OCI-LY1 (cell line): ENCODE results near the gene ING3.

Experiments
- H2AFZ ChIP-seq: fragments of 200-600 bp; sonication (generic), shearing (Covaris generic); 2 replicates; pipeline ENCODE4 v1.6.0; 2014; ENCODE audit warnings: antibody characterized with exemption, mild to moderate bottlenecking, low read length
- H3F3A ChIP-seq: fragments of 200-600 bp; sonication (generic), shearing (Covaris generic); 2 replicates; pipeline ENCODE4 v1.6.0; 2014; ENCODE audit warnings: mild to moderate bottlenecking, antibody characterized with exemption, low read length, moderate library complexity; ENCODE audit not compliant: insufficient read depth
- H3K27ac ChIP-seq: fragments of 200-600 bp; sonication (generic); 2 replicates; pipeline ENCODE4 v1.5.1; 2014; ENCODE audit warnings: low read length, mixed run types, mild to moderate bottlenecking, low read depth; ENCODE audit not compliant: poor library complexity, severe bottlenecking
- H3K27me3 ChIP-seq: fragments of 200-600 bp; sonication (generic); 2 replicates; pipeline ENCODE4 v1.6.0; 2014; ENCODE audit warnings: antibody characterized with exemption, mild to moderate bottlenecking, low read length, moderate library complexity; ENCODE audit not compliant: insufficient read depth
- H3K36me3 ChIP-seq: fragments of 200-600 bp; sonication (generic); 2 replicates; pipeline ENCODE4 v1.6.1; 2014; ENCODE audit warnings: mild to moderate bottlenecking, antibody characterized with exemption, low read length, moderate library complexity, mixed read lengths; ENCODE audit not compliant: insufficient read depth
- H3K4me1 ChIP-seq: fragments of 200-600 bp; sonication (generic); 2 replicates; pipeline ENCODE4 v1.5.1; 2014; ENCODE audit warnings: mild to moderate bottlenecking, low read length, moderate library complexity; ENCODE audit not compliant: insufficient read depth, severe bottlenecking
- H3K4me2 ChIP-seq: fragments of 200-600 bp; sonication (generic), shearing (Covaris generic); 2 replicates; pipeline ENCODE4 v1.6.1; 2014; ENCODE audit warnings: low read length
- H3K4me3 ChIP-seq: fragments of 200-600 bp; sonication (generic); 2 replicates; pipeline ENCODE4 v1.5.1; 2014; ENCODE audit warnings: low read length, low read depth, mild to moderate bottlenecking, mixed read lengths; ENCODE audit not compliant: poor library complexity, severe bottlenecking
- H3K79me2 ChIP-seq: fragments of 200-600 bp; shearing (Covaris generic); 2 replicates; pipeline ENCODE4 v1.6.1; 2016; ENCODE audit warnings: mixed run types, low read length, mixed read lengths; ENCODE audit not compliant: insufficient read depth
- H3K9ac ChIP-seq: fragments of 200-600 bp; sonication (generic), shearing (Covaris generic); 2 replicates; pipeline ENCODE4 v1.6.1; 2014; ENCODE audit warnings: mild to moderate bottlenecking, low read length, mixed read lengths
- H3K9me2 ChIP-seq: fragments of 200-600 bp; sonication (generic), shearing (Covaris generic); 2 replicates; pipeline ENCODE4 v1.6.1; 2014; ENCODE audit warnings: low read depth, mild to moderate bottlenecking, low read length, mixed read lengths
- H3K9me3 ChIP-seq: fragments of 200-600 bp; shearing (Covaris generic); 2 replicates; pipeline ENCODE4 v1.6.1; 2014; ENCODE audit warnings: low read length, mixed read lengths
- H4K20me1 ChIP-seq: fragments of 200-600 bp; sonication (generic), shearing (Covaris generic); 2 replicates; pipeline ENCODE4 v1.6.0; 2016; ENCODE audit warnings: mild to moderate bottlenecking, low read length; ENCODE audit not compliant: insufficient read depth
- EZH2 ChIP-seq: fragments of 200-600 bp; sonication (generic), shearing (Covaris generic); IDR thresholded peaks from 2 replicates; pipeline ENCODE4 v1.8.0; 2017; ENCODE audit warnings: borderline replicate concordance, mixed run types, mild to moderate bottlenecking, antibody characterized with exemption, low read length, moderate library complexity, mixed read lengths
- TF ChIP-seq, protein P1 (sequence below): fragments of 200-600 bp; sonication (generic), shearing (Covaris generic); IDR thresholded peaks from 2 replicates; pipeline ENCODE4 v1.5.1; 2017; ENCODE audit warnings: mild to moderate bottlenecking, antibody characterized with exemption, low read length, moderate library complexity, mixed read lengths

The ING3 gene

DNA sequence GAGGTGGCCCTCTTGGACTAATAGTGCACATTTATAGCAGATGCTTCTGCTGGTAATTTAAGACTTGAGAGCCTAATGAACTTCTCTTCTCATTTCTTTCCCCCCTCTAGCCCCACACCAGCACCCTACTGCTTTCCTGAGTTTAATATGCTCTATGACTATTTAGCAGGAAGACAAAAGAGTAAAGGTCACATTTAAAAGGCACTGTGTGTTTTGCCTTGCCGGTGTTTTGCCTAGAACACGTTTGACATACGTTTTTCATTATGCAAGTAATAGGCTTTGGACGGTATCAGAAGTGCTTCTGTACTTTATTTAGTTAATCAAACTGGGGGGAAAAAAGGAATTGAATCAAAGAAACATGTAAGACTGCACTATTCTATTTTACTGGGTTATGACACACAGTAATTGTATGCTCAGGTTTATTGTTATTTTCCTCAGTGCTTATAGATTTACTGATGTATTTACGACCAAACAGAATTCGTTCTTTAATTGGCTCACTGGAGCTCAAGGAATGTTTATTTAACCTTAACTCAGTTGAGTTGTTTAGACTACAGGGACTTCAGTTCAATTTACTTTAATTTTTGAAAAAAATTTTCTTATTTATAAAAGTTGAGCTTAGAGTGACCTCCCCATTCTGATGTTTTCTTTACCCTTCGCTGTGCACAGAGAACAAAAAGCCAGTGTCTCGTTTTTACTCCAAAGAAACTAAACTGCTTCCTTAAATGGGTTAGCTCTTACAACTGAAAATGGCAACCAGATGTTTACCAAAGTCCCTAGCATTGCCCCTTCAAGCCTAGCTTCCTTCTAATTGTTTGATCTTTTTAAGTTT, 73.3 kb downstream of the ING3 start:
- H2AFZ ChIP-seq: no peak overlapping the region

DNA sequence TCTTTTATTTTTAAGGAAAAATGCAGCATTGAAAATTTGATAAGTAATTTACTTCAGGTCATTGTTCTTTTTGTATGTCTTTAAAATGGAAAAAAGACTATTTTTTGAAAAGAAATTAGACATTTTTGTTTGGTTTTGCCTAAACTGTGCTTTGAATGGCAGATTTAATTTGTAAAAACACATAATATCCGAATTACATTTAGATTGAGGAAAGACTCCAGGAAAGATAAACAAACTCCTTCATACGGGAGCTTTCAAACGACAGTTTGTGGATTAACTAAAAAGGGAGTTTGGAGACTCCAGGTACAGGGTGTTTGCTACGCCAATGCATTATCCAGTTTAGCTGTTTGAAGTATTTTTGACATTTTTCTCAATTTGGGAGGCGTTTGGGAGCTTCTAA, 74.0 kb downstream of the ING3 start:
- no peaks in the 10 kb centered on the region for H3K4me1 ChIP-seq
- no peaks in the 10 kb centered on the region for H3K79me2 ChIP-seq
- no peak overlapping the region for H2AFZ ChIP-seq
- no peak overlapping the region for H3K9ac ChIP-seq
- no peak for TF ChIP-seq EZH2
- TF ChIP-seq, protein P1, sequence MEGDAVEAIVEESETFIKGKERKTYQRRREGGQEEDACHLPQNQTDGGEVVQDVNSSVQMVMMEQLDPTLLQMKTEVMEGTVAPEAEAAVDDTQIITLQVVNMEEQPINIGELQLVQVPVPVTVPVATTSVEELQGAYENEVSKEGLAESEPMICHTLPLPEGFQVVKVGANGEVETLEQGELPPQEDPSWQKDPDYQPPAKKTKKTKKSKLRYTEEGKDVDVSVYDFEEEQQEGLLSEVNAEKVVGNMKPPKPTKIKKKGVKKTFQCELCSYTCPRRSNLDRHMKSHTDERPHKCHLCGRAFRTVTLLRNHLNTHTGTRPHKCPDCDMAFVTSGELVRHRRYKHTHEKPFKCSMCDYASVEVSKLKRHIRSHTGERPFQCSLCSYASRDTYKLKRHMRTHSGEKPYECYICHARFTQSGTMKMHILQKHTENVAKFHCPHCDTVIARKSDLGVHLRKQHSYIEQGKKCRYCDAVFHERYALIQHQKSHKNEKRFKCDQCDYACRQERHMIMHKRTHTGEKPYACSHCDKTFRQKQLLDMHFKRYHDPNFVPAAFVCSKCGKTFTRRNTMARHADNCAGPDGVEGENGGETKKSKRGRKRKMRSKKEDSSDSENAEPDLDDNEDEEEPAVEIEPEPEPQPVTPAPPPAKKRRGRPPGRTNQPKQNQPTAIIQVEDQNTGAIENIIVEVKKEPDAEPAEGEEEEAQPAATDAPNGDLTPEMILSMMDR: no peak
- H3K27me3 ChIP-seq: no peaks in the 10 kb centered on the region
- H4K20me1 ChIP-seq: no peaks in the 10 kb centered on the region
- H3K9me3 ChIP-seq: no peaks in the 10 kb centered on the region
- H3K4me2 ChIP-seq: no peak overlapping the region
- H3K9me2 ChIP-seq: no peaks in the 10 kb centered on the region
- H3F3A ChIP-seq: no peaks in the 10 kb centered on the region
- no peaks in the 10 kb centered on the region for H3K36me3 ChIP-seq
- H3K27ac ChIP-seq: no peak overlapping the region
- H3K4me3 ChIP-seq: no peak overlapping the region

More for the DNA sequence above, 73.3 kb downstream of the ING3 start:
- Histone ChIP-seq H3K4me3 (no peak overlapping the region), H3K9me3 (no peaks in the 10 kb centered on the region), H3K79me2 (no peaks in the 10 kb centered on the region), H3K9me2 (no peaks in the 10 kb centered on the region), H4K20me1 (no peaks in the 10 kb centered on the region), H3K4me1 (no peaks in the 10 kb centered on the region), H3K36me3 (no peaks in the 10 kb centered on the region), H3K27ac (no peak overlapping the region), H3K27me3 (no peaks in the 10 kb centered on the region), H3F3A (no peaks in the 10 kb centered on the region), H3K4me2 (no peak overlapping the region), H3K9ac (no peak overlapping the region)
- TF ChIP-seq, protein P1: no peak
- no peak for TF ChIP-seq EZH2

DNA sequence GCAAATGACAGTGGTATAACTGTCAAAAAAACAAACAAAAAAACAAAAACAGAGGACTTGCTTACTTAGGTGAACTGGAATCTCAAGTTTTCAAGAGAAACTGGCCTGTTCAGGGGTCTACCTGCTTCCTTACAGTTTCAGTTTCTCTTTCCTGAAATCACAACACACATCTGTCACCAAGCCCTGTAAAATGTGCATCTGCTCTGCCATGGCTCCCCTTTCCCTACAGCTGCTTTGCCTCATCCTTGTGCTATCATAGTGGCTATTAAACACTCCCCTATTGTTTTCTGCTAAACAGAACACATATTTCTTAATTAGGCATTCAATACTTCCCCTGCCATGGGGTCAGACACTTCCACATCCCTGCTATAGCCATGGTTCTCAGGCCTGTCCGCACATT, 75.6 kb downstream of the ING3 start:
- no peaks in the 10 kb centered on the region for H4K20me1 ChIP-seq
- no peak overlapping the region for H2AFZ ChIP-seq
- H3K4me2 ChIP-seq: no peak overlapping the region
- H3F3A ChIP-seq: no peaks in the 10 kb centered on the region
- H3K27ac ChIP-seq: no peak overlapping the region
- no peaks in the 10 kb centered on the region for H3K9me2 ChIP-seq
- H3K4me3 ChIP-seq: no peak overlapping the region
- no peak overlapping the region for H3K9ac ChIP-seq
- H3K4me1 ChIP-seq: no peaks in the 10 kb centered on the region
- no peaks in the 10 kb centered on the region for H3K9me3 ChIP-seq
- no peaks in the 10 kb centered on the region for H3K79me2 ChIP-seq
- no peaks in the 10 kb centered on the region for H3K36me3 ChIP-seq
- TF ChIP-seq EZH2: no peak
- TF ChIP-seq, protein P1: no peak
- no peaks in the 10 kb centered on the region for H3K27me3 ChIP-seq
